ENCODE data around the gene CUX1.

GRCh38 chr7:102181517-102181916 is 364.1 kb downstream of the CUX1 start:
- TF ChIP-seq, protein P1, sequence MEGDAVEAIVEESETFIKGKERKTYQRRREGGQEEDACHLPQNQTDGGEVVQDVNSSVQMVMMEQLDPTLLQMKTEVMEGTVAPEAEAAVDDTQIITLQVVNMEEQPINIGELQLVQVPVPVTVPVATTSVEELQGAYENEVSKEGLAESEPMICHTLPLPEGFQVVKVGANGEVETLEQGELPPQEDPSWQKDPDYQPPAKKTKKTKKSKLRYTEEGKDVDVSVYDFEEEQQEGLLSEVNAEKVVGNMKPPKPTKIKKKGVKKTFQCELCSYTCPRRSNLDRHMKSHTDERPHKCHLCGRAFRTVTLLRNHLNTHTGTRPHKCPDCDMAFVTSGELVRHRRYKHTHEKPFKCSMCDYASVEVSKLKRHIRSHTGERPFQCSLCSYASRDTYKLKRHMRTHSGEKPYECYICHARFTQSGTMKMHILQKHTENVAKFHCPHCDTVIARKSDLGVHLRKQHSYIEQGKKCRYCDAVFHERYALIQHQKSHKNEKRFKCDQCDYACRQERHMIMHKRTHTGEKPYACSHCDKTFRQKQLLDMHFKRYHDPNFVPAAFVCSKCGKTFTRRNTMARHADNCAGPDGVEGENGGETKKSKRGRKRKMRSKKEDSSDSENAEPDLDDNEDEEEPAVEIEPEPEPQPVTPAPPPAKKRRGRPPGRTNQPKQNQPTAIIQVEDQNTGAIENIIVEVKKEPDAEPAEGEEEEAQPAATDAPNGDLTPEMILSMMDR (IDR thresholded peaks at IDR 0.05) = no peak
- no peak for TF ChIP-seq EZH2 (IDR thresholded peaks at IDR 0.05; ENCODE audit: borderline replicate concordance, insufficient read depth, low read depth, low read length, poor library complexity, severe bottlenecking)
